ENCODE results near the gene OR4N5.

OR4N5 gene

DNA sequence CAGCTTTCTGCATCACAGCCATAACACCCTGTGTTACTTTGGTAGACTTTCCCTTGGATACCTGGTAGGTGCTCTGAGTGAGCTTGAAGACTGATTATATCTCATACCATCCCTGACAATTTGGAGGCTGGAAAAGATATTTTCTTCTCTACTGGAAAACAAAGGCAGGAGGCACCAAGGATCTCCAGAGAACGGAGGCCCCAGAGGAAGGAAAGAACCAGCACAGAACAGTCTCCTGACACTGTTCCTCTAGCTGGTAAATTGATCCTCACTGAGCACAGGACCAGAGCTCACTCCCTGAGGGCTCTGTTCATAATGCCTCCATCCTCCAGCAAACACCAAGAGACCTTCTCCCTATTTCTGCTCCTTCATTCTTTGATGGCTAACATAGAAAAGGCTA is 52.0 kb downstream of the OR4N5 start, which contains the start of gene OR11G2:
Gene OR11G2, plus strand, starts transcription at position 301 of the 400 bp plus-strand sequence. CDS start 6,542 bp downstream, outside the sequence.
- in situ Hi-C loops (cut with MboI; ENCODE audit: low pct_unique_long_range_greater_than_20kb, low sequenced_read_pairs), result no loop called here
- no peak for DNase-seq

GRCh38 chr14:20191396-20191795 is 52.8 kb downstream of the OR4N5 start:
- no peak for DNase-seq
- in situ Hi-C loops (cut with MboI; ENCODE audit: low pct_unique_long_range_greater_than_20kb, low sequenced_read_pairs), result no loop called here

GRCh38 chr14:20194101-20194500 is 55.5 kb downstream of the OR4N5 start:
- in situ Hi-C loops (cut with MboI; ENCODE audit: low pct_unique_long_range_greater_than_20kb, low sequenced_read_pairs), result no loop called here

More at GRCh38 chr14:20194101-20194500, 55.5 kb downstream of the OR4N5 start:
- no peak for DNase-seq

Data from KBM-7 (cell line).